Dedifferentiated amniotic fluid mesenchymal stem cell (primary cell): ENCODE data around the gene KIF5A.

Source experiments
- DNase-seq: peaks from one replicate; pipeline ENCODE4 v3.0.0-alpha.2; 2016; ENCODE audit errors: extremely low spot score

The KIF5A gene

GRCh38 chr12:57520053-57520818 is 29.6 kb upstream of the KIF5A start, which contains the start of gene DDIT3:
DDIT3 (minus strand) TSS chr12:57520514; CDS start chr12:57517406, 3,108 bp downstream.
- DNase-seq, result peak; percentile 99

DNA sequence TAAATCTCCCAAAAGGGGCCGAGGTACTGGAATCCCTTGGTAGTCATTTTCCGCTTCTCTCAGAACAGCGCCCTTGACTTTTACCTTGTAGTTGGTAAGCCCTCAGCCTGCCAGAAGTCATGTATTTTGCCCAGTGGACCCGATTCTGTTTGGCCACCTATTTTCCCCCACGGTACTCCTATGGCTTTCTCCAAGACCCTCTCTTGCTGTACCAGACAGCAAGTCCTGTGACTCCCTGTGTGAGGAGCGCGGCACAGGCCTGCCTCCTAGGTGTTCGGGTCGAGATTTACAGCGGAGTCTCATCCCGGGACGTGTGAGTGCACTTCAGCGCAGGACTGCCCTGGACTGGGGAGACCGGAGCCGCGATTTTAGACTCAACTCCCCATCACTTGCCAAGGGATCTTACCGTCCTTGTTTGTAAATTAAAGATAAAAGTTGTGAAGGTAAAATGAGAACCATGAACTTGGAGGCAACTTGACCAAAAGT is 28.3 kb upstream of the KIF5A start:
- no peak for DNase-seq

- DNase-seq, result peak; percentile 77
These were observed 27.6 kb upstream of the KIF5A start, which contains the start of gene MBD6 for GRCh38 chr12:57522011-57522886. MBD6 (plus strand) TSS chr12:57522824; CDS start chr12:57524304, 1,480 bp downstream.

GRCh38 chr12:57522887-57523705 is 26.7 kb upstream of the KIF5A start:
- DNase-seq, result peak; percentile 36

DNA sequence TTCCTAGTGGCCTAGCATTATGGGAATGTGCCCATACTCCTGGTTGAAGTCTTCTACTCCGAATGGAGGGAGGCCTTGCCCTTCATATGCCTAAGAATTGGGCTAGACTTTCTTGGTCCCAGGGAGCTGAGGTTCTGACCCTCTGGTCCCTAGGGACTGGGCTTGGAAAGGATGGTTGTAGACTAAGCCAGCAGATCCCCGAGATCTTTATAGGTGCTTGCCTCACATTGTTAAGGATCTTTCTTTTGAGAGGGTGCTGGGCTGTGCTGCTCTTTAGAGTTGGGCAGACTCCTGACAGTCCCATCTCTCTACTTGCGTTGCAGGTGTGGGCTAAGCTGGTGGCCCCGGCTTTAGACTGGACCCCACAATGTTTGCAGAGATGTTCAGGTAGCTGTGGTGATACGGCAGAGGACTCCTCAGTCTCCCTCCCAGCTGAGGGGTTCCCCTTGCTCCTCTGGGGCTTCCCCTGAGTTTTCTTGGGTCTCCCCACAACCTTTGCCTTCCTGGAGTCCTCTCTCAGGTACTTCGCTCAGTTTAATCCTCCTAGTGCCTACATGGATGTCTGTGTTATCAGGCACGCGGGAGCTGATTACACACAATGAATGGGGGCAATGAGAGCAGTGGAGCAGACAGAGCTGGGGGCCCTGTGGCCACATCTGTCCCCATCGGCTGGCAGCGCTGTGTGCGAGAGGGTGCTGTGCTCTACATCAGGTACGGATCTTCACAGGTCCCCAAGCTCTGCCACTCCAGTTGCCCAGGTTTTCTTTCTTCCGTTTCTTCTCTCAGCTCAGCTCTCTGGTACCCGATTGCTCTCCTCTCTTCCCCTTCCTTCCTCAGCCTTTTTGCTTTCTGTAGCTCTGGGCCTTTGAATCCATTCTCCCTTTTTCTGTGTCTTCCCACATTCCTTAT is 25.9 kb upstream of the KIF5A start:
- no peak for DNase-seq

GRCh38 chr12:57524814-57525614 is 24.8 kb upstream of the KIF5A start:
- no peak for DNase-seq

DNA sequence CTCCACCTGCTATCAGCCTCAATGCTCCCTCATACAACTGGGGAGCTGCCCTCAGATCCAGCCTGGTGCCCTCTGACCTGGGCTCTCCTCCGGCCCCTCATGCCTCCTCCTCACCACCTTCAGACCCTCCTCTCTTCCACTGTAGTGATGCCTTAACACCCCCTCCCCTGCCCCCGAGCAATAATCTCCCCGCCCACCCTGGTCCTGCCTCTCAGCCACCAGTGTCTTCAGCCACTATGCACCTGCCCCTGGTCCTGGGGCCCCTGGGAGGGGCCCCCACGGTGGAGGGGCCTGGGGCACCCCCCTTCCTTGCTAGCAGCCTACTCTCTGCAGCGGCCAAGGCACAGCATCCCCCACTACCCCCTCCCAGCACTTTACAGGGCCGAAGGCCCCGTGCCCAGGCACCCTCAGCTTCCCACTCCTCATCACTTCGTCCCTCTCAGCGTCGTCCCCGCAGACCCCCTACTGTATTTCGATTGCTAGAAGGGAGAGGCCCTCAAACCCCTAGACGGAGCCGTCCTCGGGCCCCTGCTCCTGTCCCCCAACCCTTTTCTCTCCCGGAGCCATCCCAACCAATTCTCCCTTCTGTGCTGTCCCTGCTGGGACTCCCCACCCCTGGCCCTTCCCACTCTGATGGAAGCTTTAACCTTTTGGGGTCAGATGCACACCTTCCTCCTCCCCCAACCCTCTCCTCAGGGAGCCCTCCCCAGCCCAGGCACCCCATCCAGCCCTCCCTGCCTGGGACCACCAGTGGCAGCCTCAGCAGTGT is 24.0 kb upstream of the KIF5A start:
- no peak for DNase-seq

GRCh38 chr12:57526477-57527126 is 23.2 kb upstream of the KIF5A start:
- DNase-seq, result no peak

DNA sequence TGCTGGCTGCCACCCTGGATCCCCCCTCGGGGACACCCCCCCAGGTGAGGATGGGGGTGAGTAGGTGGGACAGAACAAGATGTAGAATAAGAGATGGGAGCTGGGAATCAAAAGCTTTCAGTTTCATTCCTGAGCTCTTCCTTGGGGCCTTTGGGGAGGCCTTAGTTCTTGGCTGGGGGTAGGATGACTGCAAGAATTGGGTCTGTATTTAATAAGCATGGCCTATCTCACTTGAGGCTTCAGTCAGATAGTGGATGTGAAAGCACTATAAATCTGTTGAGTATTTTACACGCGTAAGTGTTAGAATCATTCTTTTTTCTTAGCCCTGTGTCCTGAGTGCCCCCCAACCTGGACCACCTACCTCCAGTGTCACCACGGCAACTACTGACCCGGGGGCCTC is 22.7 kb upstream of the KIF5A start:
- DNase-seq, result no peak

DNA sequence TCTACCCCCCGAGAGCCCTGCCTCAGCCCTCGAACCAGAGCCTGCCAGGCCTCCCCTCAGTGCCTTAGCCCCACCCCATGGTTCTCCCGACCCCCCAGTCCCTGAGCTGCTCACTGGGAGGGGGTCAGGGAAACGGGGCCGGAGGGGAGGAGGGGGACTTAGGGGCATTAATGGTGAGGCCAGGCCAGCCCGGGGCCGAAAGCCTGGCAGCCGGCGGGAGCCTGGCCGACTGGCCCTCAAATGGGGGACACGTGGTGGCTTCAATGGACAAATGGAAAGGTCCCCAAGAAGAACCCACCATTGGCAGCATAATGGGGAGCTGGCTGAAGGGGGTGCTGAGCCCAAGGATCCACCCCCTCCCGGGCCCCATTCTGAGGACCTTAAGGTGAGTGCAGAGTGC is 21.7 kb upstream of the KIF5A start:
- DNase-seq, result no peak

DNA sequence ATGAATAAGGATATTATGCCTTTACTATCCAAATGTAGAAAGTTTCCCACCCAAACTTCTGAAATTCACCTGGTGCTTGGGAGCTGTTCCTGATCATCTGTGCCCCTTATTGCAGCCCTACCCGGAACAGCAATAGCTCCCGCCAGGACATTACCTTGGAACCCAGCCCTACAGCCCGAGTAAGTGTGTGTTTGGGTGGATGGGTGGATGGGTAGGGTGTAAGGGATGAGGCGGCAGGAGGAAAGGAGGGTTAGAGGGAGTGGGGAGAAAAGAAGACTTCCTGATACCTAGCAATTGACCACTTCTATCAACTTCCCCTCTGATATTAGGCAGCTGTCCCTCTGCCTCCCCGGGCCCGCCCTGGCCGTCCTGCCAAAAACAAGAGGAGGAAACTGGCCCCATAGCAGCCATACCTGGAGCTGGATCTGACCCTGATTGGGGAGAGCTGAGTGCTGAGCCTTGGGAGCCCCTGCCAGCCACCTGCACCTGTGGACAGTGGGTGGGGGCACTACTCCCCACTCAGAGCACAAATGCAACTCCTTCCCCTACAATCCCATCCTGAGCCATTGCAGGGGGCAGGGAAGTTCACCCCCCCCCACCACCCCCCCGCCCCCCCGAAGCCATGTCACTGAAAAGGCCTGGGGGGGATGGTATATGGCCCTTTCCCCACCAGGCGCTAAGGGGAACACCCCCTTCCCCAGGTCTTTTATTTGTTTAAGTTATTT is 20.9 kb upstream of the KIF5A start:
- no peak for DNase-seq

GRCh38 chr12:57529831-57530230 is 20.0 kb upstream of the KIF5A start:
- no peak for DNase-seq

GRCh38 chr12:57530396-57531142 is 19.3 kb upstream of the KIF5A start:
- no peak for DNase-seq

- no peak for DNase-seq
These were observed 18.0 kb upstream of the KIF5A start for GRCh38 chr12:57531836-57532235.

DNA sequence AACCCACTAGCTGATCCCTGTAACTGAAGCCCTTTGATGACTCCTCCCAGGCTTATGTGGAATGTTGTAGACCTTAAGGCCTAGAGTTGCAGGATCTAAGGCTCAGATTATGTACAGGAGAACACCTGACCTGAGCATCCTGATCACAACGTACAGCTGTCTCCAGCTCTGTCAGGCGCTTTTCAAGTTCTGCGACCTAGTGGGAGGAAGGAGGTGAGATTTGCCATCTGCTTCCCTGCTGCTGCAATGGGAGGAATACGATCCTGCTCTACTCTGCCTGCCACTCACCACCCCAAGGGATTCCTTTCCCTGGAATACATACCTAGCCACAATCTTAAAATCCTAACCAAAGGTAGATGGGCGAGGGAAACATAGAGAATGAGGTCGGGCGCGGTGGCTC is 16.7 kb upstream of the KIF5A start:
- DNase-seq, result no peak

DNA sequence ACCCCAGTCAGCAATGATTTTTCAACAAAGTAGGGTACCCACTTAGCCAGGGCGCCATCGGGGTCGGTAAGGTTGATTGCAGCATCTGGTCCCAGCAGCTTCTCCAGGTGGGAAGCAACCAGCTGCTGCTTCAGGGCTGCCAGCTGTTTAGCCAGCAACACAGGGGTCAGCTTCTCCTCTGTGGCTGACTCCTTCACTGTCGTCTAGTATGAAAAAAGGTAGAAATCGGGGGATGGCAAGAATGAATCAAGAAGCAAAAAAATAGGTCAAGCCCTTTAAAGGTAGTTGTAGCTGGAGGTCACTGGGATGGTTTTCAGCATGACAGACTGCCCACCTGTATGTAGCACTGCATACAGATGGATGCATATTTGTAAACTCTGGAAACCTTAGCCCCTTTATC is 15.6 kb upstream of the KIF5A start:
- DNase-seq, result no peak

- no peak for DNase-seq
These were observed 14.8 kb upstream of the KIF5A start for GRCh38 chr12:57534991-57535543.
